Cerebellar nuclear complex (tissue), 1 donor: Measurements from ENCODE around the gene PABPN1L.

ENCODE experiments used
- DNase-seq, 2 experiments: peaks; one replicate each; lab custom pipeline; 2025; lab: John Stamatoyannopoulos, UW

Gene PABPN1L

DNA sequence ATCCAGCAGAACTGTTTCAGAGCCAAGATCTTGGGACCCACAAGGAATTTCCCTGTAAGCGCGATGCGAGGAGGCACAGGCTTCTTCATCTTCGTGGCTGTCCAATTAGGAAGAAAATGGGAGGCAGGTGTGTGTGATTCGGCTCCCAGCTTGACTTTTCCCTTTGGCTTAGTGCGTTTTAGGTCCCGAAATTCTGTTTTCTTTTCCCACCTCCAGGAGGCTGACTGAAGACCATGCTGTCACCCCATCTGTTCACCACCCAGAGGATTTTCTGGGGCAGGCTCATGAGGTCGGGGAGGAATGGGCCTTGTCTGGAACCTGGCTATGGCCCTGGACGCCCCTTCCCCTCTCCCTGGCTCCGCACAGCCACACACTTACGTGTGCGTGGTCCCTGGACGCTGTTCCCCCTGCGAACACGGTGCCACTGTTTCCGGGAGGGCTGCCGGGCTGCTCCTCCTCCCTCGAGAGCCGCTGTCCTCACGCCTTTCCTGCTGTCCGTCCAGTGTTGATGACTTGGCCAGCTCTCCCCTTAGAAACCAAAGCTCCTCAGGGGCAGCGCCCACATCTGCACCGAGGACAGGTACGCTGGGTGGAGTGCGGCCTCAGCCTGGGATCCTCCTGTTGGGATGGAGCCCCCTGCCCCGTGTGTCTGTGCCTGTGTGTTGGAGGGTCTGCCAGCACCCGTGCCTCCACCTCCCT, 2.7 kb upstream of the PABPN1L start:
- peak in 1 of 2 experiments; percentile 63 for DNase-seq

DNA sequence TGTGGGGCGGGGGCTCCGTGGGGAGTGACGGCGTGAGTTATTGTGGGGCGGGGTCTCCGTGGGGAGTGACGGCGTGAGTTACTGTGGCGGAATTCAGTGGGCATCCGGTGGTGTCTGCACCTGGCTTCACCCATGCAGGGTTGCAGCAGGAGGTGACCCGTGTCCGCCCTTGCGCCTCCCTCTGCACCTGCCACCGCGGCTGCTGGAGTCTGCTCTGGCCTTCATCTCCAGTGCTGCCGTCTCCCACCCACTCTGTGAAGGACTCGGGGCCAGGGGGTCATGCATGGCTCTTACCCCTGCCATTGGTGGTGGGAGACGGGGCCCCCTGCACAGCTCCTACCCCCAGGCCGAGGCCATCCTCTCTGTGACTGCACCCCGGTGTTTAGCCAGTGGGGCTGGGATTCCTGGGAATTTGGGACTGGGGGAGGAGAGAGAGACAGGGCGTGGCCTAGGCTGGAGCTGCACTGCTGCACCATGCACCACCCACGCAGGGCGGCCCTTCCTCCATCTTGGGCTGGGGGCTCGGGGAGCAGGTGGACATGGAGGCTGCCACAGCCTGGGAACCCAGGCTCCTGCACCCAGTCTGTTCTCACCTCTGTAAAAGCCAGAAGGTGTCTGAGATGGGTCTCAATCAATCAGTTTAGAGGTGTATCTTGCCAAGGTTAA, 1.3 kb upstream of the PABPN1L start:
- no peak for DNase-seq

DNA sequence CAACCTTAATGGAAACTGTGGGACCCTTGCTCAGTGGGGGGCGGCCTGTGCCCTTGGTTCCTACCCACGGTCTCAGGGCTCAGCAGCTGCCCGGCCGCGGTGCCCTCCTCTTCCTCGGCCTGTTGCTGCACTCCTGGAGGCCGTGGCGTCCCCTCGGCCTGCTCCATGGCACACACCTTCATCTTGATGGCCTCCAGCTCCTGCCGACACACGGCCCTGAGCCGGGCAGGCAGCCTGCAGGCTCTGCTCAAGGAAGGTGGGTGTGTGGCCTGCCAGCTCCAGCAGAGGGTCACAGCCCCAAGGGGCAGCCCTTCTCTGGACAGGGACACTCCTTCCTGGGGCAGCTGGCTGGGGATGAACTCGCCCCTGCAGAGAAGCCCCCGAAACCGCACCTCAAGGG, 718 bp downstream of the PABPN1L start:
- no peak for DNase-seq

DNA sequence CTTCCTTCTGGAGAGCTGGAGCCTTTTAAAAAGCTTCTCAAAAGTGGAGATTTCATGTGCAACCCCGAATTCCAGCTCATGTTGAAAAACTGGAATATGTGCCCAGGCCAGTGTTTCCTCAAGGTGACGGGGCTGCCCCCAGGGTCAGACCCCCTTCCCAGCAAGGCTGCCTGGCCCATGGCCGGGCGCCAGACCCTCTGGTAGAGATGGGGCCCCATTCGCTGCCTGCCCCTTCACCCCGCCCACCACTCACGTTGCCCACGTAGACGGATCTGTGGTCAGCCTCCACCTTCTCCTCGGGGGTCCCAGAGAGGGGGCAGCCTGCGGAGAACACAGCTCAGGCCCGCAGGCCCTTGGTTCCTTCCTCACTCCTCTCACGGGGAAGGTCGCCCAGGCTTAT, 1.1 kb downstream of the PABPN1L start:
- DNase-seq: no peak

DNA sequence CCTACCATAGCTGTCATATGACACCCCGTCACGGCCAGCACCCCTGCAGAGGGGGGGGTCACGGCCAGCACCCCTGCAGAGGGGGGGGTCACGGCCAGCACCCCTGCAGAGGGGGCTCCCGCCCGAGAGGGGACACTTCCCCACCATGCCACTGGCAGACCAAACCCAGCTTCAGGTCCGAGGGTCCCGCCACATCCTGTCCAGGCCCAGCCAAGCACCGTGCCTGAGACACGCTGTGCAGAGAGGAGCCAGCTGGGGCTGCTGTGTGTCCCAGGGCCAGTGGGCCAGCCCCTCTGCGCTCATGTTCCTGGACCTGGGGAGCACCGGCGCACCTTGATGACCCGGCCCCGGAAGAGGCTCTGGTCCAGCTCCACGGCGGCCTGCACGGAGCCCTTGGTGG, 1.9 kb downstream of the PABPN1L start:
- DNase-seq: no peak

DNA sequence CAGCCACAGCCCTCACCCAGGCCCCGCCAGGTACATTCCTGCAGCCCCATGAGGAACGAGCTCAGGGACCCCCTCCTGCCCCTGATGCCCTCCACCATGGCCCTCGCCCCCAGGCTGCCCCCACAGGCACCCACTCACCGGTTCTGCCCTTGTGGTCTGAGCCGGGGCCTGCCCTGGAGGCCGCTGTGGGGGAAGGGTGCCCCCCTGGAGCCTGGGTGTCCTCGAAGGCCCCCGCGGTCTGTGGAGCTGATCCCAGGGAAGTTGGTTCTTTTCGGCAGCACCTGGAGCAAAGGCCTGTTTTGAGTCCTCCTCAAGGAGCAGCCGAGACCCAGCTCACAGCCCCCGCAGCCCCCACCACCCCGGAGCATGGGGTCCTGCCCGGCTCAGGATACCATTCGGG, 2.4 kb downstream of the PABPN1L start:
- DNase-seq: no peak

DNA sequence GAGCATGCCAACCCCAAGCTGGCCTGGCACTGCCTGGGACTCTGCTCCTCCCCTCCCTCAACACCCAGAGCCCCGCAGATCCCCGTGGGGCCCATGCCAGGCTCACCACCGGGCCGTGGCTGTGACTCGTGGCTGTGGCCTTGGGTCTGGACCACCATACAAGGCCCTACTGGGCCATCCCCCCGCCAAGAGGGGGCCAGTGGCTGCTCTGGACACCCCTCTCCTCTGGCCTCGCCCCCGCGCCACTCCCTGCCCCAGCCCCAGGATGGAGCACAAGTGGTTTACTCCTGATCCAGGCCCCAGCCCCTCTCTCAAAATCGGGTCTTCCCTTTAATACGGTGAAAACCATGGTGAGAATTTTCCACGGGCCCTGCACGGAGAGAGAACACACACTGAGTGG, 3.0 kb downstream of the PABPN1L start:
- no peak for DNase-seq

DNA sequence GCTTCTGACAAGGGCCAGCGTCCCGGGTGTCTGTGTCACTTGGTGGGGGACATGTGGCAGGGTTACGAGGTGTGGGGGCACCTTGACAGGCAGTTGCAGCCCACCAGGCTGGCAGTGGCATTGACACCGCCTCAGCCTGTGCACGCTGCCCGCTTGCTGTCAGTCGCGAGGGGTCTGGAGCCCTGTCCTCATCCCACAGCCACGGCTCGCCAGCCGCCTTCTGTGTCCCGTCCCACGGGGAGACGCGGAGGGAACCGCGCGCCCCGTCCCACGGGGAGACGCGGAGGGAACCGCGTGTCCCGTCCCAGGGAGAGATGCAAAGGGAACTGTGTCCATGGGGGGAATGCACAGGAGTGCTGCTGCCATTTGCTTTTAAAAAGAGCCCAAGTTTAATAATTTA, 3.5 kb downstream of the PABPN1L start:
- no peak for DNase-seq

DNA sequence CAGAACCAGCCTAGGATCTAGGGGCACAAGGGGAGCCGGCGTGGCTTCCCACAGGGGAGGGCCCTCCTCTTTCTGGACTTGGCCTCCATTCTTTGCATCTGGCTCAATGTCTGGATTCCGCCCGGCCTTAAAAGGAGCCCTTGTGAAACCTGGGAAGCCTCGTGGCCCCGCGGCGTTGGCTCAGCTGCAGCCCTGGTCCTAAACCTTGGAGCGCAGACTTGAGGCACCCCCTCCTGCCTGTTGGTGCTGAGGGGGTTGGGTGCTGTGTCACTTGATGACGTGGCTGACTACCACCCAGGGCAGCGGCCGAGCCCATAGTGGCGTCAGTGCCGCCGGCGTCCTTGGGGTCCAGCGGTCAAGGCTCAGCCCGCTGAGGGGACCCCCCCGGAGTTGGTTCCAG, 5.1 kb downstream of the PABPN1L start:
- DNase-seq: no peak

DNA sequence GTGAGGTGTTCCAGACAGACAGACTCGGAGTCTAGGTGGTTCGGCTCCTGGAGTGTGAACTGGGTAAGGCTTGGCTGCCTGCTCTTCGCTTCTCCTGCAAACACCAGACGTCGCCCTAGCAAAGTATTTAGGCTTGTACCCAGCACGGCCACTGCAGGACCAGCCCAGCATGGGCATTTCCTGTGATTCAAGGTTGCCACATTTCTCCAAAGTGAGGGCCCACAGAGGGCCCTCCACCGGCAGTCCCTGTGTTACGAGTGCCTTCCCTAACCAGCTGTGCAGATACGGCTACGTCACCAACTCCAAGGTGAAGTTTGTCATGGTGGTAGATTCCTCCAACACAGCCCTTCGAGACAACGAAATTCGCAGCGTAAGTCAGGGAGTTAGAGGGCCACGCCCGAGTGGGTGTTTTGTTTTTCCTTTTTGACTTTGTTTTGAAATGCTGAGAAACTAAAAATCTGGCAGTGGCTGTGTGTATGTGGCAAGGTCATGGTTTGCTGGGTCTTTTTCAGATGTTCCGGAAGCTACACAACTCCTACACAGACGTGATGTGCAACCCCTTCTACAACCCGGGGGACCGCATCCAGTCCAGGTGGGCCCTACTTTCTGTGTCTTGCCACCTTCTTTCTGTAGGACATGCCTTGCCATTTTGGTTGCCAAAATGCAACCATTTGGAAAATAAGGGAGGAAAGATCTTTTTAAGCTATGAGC, 6.9 kb downstream of the PABPN1L start:
- DNase-seq: no peak

DNA sequence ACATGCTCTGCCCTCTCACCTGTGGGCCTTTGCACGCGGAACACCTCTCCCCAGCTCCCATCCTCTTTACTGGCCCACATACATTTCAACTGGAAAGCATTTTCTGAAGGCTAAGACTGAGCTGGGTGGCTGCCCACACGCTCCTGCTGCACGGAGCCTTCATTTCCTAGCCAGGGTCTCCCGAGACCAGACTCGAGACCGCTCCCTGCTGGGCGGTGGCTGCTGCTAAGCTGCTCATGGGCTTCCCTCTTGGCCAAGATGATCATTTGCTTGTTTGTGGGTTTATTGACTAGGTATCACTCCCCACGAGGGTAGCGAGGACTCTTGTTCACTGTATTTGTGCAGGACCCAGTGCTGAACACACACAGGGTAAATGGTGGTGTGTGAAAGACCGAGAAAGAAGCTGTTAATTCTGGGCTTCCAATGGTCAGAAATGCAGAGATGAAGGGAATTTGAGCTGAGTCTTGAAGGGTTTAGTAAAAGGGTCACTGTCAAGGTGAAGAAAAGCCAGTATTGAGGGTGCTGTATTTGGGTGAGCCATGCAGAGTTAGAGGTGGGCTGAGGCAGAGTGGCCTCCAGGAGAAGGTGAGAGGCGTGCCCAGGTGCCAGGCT, 8.6 kb downstream of the PABPN1L start:
- no peak for DNase-seq

DNA sequence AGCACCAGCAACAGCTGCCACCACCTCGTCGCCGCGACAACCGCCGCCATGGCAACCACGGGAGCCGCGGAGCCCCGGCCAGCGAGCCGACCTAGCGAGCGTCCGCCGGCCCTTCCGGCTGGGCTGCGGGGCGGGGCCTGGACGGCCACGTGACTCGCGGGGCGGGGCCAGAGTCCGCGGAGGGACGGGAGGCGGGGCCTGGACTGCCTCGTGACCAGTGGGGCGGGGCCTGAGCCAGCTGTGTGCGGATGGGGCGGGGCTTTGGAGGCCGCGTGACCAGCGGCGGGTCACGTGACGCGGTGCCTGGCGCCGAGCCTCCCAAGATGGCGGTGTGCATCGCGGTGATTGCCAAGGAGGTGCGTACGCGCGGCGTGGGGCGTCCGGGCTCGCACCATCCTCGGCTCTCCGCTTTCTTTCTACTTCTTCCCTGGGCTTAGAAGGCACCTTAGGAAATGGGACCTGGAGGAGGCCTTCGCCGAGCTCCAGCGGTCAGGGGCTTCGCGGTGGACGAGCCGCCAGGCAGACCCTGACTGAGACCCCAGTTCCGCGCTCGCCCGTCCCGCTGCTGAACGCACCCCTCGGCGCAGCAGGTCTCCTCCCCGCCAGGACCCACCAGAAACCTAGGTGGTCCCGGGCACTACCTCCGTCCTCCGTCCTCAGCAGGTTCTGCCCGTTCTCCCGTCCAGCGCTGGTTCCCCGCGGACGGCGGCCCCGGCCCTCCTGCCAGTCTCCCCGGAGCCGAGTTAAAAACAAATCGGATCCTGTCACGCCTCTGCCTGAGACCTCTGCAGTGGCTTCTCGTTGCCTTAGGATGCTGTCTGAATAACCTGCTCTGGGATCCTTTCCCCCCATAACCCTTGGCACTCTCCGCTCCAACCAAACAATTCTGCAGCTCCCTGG, 9.4 kb downstream of the PABPN1L start, which contains the start of the genes GALNS and TRAPPC2L:
TSS of gene GALNS (minus strand) at position 120 of the 900 bp plus-strand sequence. CDS start at position 50, 70 bp downstream.
TSS of gene TRAPPC2L (plus strand) at position 300 of the 900 bp plus-strand sequence. CDS start at position 324, 24 bp downstream.
- DNase-seq: peak; percentile 90 to 93

DNA sequence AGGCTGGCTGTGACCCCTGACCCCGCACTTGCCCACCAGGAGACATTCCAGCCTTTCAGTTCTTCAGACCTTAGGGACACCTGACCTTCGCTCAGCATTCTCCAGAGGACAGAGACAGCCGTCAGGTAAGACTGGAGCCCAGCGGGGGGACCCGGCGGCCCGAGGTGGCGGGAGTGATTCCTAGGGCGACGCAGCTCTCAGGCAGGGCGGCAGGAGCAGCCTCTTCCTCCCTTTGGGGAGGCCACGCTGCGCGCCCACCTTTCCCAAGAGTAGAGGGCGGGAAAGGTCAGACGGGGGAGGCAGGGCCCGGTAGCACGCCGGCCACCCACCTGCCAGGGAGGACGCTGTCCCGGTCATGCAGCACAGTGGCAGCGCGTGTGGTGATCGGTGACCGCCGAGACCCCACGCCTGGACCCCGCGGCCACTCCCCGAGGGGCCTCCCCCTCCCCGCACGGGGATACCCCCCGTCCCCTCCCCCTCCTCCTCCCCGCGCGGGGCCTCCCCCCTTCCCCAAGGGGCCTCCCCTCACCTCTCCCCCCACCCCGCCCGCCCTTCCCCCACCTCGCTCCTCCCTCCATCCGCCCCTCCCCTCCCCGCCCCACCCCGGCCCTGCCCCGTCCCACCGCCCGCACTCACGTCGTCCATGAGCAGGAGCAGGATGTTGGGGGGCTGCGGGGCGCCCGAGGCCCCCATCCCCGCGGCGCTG, 10.2 kb downstream of the PABPN1L start:
- DNase-seq: no peak

DNA sequence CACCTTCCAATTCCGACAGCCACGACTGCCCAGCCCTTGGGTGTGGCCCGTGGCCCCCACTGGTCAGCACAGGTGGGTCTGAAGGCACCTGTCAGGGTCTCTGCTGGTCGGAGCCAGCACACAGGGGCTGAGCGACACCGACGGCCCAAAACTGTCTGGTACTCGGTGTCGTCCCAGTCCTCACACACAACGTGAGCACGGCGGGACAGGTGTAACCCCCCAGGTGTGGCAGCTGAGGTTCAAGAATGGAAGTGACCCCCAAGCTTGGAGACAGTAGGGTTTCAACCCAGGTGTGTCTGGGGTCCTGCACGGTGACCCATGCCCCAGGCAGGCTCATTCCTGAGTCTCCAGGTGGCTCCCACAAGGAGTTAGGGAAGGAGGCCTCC, 10.7 kb downstream of the PABPN1L start:
- DNase-seq: no peak

DNA sequence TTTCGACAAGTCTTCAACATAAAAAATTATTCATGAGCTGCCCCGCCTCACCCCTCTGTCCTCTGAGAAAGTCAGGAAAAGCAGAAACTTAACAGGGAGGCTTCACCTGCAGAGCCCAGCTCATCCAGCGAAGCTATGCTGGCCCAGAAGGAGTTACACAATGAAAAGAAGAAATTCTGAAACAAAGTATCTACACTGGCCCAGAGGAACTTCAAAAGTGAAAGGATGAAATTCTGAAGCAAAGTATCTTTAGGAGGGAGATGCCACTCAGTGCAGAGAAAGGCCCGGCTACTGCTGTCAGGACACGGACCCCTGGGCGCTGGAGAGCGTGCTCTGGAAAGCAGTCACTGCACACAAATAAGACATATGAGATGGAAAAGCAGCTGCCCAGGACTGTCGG, 11.3 kb downstream of the PABPN1L start:
- no peak for DNase-seq

DNA sequence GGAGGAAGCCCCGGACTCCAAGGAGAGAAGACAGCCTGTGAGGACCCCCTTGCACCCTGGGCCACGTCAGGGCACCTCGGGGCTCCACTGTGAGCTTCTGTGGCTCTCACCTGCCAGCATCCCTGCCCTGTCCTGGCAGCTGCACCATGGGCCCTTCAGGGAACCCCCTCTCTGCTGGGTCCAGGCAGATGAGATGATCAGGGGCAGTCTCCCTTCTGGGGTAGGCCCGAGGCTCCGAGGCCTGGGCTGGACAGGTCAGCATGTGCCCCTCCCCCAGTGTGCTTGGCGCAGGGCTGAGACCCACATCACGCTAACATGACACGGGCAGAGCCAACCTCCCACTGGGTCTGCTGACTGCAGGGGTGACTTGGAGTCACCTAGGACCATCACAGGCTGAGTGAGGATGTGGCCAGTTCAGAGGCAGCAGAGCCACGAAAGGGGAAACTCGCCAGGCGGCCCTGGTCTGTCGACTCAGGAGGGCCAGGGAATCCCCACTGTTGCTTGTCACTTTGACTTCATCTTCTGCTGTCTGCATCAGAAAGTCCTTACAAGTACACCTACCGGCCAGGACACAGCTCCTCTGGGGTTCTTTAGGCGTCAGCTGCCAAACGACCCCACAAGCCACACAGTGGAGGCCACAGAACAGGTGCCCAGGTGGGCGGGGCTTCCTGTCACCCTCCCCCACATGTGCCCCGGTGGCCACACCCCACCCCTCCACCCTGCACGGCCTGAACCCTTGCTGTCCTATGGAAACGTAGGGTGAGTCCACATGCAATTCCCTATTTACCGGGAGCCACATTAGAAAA, 12.0 kb downstream of the PABPN1L start:
- DNase-seq: no peak

DNA sequence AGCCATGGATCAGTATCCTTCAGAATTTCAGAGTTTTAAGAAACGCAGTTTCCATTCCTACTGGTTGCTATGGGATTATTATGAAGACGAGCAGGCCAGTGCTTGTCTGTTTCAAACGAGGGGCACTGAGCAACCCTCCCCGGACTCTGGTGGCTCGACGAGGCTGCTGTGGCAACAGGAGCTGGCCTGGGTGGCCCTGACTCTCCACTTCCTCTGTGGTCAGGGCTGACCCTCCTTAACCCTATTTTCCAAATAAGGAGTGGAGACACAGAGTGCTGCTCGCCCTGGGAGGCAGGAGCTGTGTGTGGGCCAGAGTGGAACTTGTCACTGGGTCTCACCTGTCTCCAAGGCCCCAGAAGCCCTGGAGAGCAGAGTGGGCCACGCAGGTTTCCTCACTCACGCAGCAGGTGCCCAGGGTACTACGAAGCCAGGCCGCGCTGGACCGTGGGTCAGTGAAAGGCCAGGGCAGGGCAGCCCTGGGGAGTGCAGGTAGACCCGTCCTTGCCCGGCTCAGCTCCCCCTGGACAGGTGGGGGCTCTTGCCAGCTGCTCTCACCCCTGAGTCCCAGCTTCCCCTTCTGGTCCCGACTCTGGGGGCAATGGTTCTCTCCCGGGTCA, 13.0 kb downstream of the PABPN1L start:
- DNase-seq: no peak

DNA sequence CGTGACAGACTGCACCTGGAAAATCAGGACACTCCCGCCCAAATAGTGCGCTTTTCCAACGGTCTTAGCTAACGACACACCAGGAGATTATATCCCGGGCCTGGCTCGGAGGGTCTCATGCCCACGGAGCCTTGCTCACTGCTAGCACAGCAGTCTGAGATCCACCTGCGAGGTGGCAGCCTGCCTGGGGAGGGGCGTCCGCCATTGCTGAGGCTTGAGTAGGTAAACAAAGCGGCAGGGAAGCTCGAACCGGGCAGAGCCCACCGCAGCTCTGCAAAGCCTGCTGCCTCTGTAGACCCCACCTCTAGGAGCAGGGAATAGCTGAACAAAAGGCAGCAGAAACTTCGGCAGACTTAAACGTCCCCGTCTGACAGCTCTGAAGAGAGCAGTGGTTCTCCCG, 14.8 kb downstream of the PABPN1L start:
- DNase-seq: no peak

DNA sequence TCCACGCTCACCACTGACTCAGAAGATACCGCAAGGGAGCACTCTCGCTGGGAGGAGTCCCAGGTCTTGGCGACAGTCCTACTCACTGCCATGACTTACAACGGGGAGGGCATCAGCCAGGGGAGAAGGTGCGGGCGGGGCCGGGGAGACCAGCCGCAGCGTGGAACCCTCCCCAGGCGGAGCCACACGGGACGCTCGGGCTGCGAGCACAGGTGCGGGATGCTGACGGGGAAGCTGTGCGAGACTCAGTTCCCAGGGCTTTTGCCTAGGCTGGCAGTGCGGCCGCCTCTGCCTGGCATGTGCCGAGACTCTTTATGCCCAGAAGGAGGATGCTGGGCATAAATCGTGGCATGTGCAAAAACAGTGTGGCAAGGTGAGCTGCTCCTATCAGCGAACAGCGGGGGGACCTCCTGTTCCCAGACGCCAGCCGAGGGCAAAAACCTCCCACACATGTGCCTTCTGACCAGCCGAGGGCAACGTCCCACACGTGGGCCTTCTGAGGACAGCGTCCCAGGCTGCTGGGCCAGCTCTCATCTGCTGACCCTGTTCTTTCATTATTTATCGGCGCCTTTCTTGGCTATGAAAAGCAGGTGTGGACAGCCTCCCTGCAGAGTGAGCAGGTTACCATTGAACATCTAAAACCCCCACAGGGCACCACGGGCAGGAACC, 15.8 kb downstream of the PABPN1L start:
- no peak for DNase-seq
